ENCODE measurements around the gene PAX5.

GRCh38 chr9:37010976-37011375 lies 23.1 kb downstream of the PAX5 start:
- TF ChIP-seq EZH2phosphoT487 (IDR thresholded peaks at IDR 0.05; ENCODE audit: insufficient read depth, low read depth) (no peak), EZH2 (IDR thresholded peaks at IDR 0.05; ENCODE audit: insufficient read depth, poor library complexity, severe bottlenecking) (no peak)
